Activated CD4-positive, alpha-beta T cell treated with anti-CD3 and anti-CD28 coated beads, Interleukin-2, amount 50 U/mL, for 1 hour (primary cell): ENCODE data around the gene ZMPSTE24.

Experiments used
- DNase-seq: peaks from one replicate; pipeline ENCODE4 v3.0.0-alpha.2; 2020

ZMPSTE24 gene

GRCh38 chr1:40265298-40265697 lies 7.3 kb downstream of the ZMPSTE24 start:
- DNase-seq = no peak

- no peak for DNase-seq
These were observed 7.9 kb downstream of the ZMPSTE24 start for GRCh38 chr1:40265919-40266318.

GRCh38 chr1:40266786-40267535 lies 8.9 kb downstream of the ZMPSTE24 start:
- DNase-seq = no peak

- no peak for DNase-seq
These were observed 9.7 kb downstream of the ZMPSTE24 start for GRCh38 chr1:40267767-40268187.

GRCh38 chr1:40268211-40268610 lies 10.2 kb downstream of the ZMPSTE24 start:
- DNase-seq = no peak

- no peak for DNase-seq
These were observed 12.3 kb downstream of the ZMPSTE24 start for GRCh38 chr1:40270152-40270834.

- DNase-seq = no peak
These were observed 14.7 kb downstream of the ZMPSTE24 start for GRCh38 chr1:40272653-40273213.

- DNase-seq = no peak
These were observed 15.6 kb downstream of the ZMPSTE24 start for GRCh38 chr1:40273547-40274166.

- DNase-seq = no peak
These were observed 16.3 kb downstream of the ZMPSTE24 start for GRCh38 chr1:40274331-40274730.

- no peak for DNase-seq
These were observed 18.1 kb downstream of the ZMPSTE24 start for GRCh38 chr1:40276122-40276521.

- DNase-seq = no peak
These were observed 23.8 kb downstream of the ZMPSTE24 start for GRCh38 chr1:40281853-40282252.

GRCh38 chr1:40291293-40291692 lies 33.3 kb downstream of the ZMPSTE24 start:
- DNase-seq = no peak

GRCh38 chr1:40299366-40300248 lies 41.6 kb downstream of the ZMPSTE24 start:
- no peak for DNase-seq

- DNase-seq = no peak
These were observed 42.2 kb downstream of the ZMPSTE24 start for GRCh38 chr1:40300249-40300567.

GRCh38 chr1:40300651-40301050 lies 42.6 kb downstream of the ZMPSTE24 start:
- DNase-seq = no peak

- DNase-seq = no peak
These were observed 43.0 kb downstream of the ZMPSTE24 start for GRCh38 chr1:40301066-40301465.

- no peak for DNase-seq
These were observed 43.7 kb downstream of the ZMPSTE24 start for GRCh38 chr1:40301541-40302299.

GRCh38 chr1:40302475-40302874 lies 44.4 kb downstream of the ZMPSTE24 start:
- DNase-seq = no peak

GRCh38 chr1:40303051-40303771 lies 45.2 kb downstream of the ZMPSTE24 start:
- no peak for DNase-seq

- no peak for DNase-seq
These were observed 45.8 kb downstream of the ZMPSTE24 start for GRCh38 chr1:40303790-40304189.

- DNase-seq = no peak
These were observed 47.4 kb downstream of the ZMPSTE24 start for GRCh38 chr1:40305451-40305850.
